Kidney epithelial cell (primary cell): ENCODE results near the gene CENPT. TPM values are rescaled to one million over a fixed set of nuclear protein-coding genes. Genes with fewer than 3 reads are reported as not detected.
A peak's percentile ranks its signal among the peaks of the same experiment; 100 is the strongest.

Experiments
- DNase-seq: peaks from one replicate; pipeline ENCODE4 v3.0.0-alpha.2; 2010; ENCODE audit warnings: low read depth
- H3K27me3 ChIP-seq: 2 replicates; pipeline ENCODE4 v1.6.0; 2011; ENCODE audit warnings: low read length; ENCODE audit not compliant: control insufficient read depth, insufficient read depth
- H3K36me3 ChIP-seq: 2 replicates; pipeline ENCODE4 v1.5.1; 2011; ENCODE audit warnings: low read length; ENCODE audit not compliant: control insufficient read depth, insufficient read depth
- H3K4me3 ChIP-seq: 2 replicates; pipeline ENCODE4 v1.5.1; 2011; ENCODE audit warnings: low read depth, mild to moderate bottlenecking, control low read depth, low read length
- total RNA-seq: library from RNA; depleted of rRNA; stranded (reverse); fragments of >200 nt; gene quantifications from 2 replicates; pipeline ENCODE4 v1.2.3, GENCODE V29; 2015
- TF ChIP-seq, protein P1 (sequence below): IDR thresholded peaks from 2 replicates; pipeline ENCODE4 v1.5.1; 2011; ENCODE audit warnings: mild to moderate bottlenecking, moderate library complexity, low read length, control low read depth, inconsistent platforms; ENCODE audit not compliant: insufficient read depth, poor library complexity, severe bottlenecking

The CENPT gene
- total RNA-seq, 1 donor from 2014 or later = 30.3 TPM

DNA sequence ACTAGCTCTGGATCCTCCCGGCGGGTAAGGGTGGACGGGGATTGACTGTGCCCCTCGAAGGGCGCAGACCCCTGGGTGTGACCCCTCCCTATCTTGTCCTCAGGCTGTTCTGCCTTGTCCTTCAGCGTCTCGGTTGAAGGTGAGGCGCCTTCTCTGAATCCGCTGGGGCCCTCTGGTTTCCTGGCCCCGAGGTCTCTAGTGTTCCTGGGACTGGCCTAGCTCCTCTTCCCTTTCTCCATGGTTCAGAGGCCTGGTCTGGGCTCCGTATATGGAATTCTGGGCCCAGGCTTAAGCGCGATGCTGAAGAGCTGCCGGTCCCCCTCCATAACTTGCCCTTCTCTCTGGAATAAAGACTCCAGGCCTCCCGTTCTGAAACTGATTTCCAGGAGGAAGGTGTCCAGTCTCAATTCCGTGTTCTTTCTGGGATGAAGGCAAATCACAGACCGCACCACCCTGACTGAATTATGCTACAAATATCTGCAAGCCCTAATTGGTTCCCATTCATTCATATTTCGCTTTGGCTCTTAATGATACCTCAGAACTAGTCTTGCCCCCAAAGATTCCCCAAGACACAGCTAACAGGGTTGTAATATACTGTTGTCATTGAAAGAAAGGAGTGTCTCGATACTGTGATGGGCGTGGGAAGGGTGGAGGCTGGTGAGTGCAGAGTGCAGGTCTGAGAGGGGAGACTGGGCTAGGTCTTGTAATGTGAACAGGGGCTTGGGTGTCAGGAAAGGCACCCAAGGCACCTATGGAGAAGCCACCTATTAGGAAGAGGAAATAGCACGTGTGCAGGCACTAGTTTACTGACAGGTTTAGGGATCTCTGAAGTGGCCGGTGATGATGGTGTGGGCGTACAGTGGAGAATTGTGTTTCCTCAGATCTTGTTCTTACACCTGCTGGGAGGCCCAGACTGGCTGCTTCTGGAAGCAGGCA, 26.2 kb upstream of the CENPT start:
- TF ChIP-seq, protein P1, sequence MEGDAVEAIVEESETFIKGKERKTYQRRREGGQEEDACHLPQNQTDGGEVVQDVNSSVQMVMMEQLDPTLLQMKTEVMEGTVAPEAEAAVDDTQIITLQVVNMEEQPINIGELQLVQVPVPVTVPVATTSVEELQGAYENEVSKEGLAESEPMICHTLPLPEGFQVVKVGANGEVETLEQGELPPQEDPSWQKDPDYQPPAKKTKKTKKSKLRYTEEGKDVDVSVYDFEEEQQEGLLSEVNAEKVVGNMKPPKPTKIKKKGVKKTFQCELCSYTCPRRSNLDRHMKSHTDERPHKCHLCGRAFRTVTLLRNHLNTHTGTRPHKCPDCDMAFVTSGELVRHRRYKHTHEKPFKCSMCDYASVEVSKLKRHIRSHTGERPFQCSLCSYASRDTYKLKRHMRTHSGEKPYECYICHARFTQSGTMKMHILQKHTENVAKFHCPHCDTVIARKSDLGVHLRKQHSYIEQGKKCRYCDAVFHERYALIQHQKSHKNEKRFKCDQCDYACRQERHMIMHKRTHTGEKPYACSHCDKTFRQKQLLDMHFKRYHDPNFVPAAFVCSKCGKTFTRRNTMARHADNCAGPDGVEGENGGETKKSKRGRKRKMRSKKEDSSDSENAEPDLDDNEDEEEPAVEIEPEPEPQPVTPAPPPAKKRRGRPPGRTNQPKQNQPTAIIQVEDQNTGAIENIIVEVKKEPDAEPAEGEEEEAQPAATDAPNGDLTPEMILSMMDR = no peak
- Histone ChIP-seq H3K4me3 (peak overlapping the region; percentile 80), H3K36me3 (peaks cover 4% of the 10 kb centered on the region), H3K27me3 (no peaks in the 10 kb centered on the region)
- DNase-seq = no peak

DNA sequence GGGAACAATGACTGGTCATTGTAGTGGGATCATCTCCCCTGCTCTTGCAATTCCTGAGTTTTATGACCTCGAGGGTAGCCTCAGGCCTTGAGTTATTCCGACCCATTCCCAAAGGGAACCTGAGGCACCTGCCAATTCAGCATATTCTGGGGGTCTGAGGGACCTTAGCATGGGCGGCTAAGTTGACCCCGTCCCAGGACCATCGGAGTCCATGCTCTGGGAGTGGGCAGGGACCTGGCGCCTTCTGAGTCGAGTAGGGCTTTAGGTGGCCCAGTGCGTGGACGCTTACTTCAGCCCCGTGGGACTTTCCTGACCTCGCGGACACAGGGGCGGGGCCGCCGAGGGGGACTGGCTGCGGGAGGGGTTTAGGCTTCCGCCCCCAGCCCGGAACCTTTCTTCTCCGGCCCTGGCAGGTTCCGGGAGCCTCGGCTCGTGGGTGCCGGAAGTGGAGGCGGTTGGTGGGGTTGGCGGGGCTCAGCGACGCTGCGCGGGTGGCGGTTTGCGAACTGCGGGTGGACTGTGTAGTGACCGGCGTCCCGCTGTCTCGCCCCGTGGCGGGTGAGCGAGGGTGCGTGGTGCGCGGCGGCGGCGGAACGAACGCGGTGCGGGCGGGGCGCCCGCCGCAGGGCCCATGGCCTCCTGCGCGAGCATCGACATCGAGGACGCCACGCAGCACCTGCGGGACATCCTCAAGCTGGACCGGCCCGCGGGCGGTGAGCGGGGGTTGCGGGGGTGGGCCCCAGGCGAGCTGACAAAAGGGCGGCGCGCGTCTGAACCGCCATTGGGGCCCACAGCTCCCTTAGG, 25.3 kb upstream of the CENPT start, which contains the start of gene EDC4:
EDC4 (plus strand) TSS at position 422 of the 804 bp plus-strand sequence; CDS start at position 632, 210 bp downstream.
- H3K36me3 ChIP-seq = peaks cover 4% of the 10 kb centered on the region
- DNase-seq = no peak
- TF ChIP-seq, protein P1 = no peak
- H3K27me3 ChIP-seq = no peaks in the 10 kb centered on the region
- peak within 1 kb of the TSS; percentile 80 for H3K4me3 ChIP-seq

DNA sequence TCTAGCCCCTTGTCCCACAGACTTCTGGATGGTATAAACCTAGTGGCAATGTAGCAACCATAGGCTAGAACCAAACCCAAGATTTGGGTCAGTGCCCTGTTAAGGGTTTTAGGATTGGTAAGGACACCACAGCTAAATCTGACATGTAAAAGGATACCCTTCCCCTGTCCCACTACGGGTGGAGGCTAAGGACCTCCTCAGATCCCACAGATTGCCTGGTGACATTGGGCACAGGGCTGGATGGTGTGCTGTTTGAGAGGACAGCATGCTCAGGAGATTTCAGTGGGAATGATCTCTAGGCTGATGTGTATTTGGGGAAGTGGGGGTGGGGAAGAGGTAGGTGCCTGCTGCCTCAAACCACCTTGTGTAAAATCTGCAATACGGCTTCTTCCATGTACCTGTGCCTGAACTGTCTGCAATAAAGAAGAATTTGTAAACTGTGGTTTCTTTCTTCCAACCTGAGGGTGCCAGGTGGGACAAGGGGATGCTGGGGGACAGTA, 24.7 kb upstream of the CENPT start:
- Histone ChIP-seq H3K27me3 (no peaks in the 10 kb centered on the region), H3K4me3 (no peak overlapping the region), H3K36me3 (peaks cover 2% of the 10 kb centered on the region)
- TF ChIP-seq, protein P1 = no peak
- DNase-seq = no peak

DNA sequence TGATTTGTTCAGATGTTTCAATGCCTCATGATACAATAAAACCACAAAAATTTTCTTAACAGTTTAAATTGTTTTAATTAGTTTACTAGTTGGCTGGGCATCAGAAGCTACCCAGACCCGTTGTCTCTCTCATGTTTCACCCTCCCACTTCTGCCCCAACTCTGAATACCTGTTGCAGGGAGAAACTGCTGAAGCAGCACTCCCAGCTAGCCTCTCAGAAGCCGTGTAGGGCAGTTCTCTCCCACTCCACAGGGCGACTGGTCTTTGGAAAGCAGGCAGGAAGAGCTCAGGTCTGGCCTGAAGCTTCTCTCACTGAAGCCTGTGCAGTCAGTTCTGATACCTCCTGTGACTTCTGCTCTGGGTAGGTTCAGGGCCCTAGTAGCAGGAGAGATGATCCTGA, 23.8 kb upstream of the CENPT start:
- Histone ChIP-seq H3K4me3 (no peak overlapping the region), H3K36me3 (peaks cover 2% of the 10 kb centered on the region), H3K27me3 (no peaks in the 10 kb centered on the region)
- no peak for DNase-seq
- TF ChIP-seq, protein P1 = no peak

DNA sequence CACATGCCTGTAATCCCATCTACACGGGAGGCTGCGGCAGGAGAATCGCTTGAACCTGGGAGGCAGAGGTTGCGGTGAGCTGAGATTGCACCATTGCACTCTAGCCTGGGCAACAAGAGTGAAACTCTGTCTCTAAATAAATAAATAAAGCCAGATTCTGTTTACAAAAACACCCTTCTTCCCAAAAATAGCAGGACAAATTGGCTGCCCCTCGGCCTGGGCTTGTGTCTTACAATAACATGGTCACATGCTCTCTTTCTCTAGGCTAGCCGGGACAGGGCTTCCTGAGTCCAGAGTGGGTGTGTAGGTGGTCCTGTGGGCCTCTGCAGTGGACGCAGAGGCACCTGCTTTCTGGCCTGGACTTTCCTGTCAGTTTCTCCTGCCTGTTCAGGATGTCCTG, 22.2 kb upstream of the CENPT start:
- H3K27me3 ChIP-seq = no peaks in the 10 kb centered on the region
- H3K4me3 ChIP-seq = no peak overlapping the region
- peaks cover 2% of the 10 kb centered on the region for H3K36me3 ChIP-seq
- TF ChIP-seq, protein P1 = no peak
- no peak for DNase-seq
